HG02973 (cell line): Measurements from ENCODE around the gene SLC30A7.
"Not testable (repeated sequence)": the region's sequence is repeated elsewhere in the genome, so short reads cannot be mapped to it uniquely, and the experiment has no call there.

Experiments used
- ATAC-seq: cut with Tn5 transposase; IDR thresholded peaks from one replicate; pipeline ENCODE4 v1.9.1; 2021; ENCODE audit warnings: moderate library complexity; ENCODE audit not compliant: unreplicated experiment

SLC30A7 gene

DNA sequence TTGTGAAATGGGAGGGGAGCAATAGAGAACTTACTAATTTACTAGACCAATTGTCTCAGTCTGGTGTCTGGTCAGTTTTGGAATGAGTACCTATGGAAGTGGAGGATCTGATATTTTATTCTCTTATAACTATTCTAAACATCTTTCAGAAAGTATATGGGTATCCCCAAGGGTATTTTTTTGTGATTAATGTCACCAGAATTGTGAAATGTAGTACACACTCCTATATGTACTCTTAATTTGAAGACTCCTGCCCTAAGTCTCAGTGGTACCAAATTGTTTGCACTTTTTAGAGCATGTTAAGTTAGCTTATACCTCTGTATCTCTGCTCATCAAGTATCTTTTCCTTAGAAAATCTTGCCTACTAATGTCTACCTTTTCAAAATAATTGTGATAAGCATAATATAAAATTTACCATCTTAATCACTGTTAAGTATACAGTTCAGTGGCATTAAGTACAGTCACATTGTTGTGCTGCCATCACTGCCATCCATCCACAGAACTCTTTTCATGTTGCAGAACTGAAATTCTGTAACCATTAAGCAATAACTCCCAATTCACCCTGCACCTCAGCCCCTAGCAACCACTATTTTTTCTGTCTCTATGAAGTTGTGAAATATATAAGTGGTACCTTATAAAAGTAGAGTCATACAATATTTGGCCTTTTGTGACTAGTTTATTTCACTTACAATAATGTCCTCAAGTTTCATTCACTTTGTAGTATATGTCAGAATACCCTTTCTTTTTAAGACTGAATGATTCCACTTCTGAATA is 40.5 kb downstream of the SLC30A7 start:
- no peak for ATAC-seq

DNA sequence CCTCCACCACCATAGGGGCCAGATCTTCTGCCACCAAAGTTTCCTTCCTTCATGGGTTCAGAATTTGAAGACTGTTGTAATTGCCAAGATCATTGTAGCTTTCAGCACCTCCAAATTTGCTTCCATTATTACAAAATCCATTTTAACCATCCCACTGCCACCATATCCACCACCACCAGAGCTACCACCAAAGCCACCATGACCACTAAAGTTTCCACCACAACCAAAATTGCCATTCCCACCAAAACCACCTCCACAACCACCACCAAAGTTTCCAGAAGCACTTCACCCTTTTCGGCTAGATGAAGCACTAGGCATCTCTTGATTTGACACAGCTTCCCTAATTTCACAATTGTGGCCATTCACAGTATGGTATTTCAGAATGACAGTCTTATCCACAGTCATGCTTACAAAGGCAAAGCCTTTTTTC is 45.2 kb downstream of the SLC30A7 start:
- ATAC-seq: no peak

DNA sequence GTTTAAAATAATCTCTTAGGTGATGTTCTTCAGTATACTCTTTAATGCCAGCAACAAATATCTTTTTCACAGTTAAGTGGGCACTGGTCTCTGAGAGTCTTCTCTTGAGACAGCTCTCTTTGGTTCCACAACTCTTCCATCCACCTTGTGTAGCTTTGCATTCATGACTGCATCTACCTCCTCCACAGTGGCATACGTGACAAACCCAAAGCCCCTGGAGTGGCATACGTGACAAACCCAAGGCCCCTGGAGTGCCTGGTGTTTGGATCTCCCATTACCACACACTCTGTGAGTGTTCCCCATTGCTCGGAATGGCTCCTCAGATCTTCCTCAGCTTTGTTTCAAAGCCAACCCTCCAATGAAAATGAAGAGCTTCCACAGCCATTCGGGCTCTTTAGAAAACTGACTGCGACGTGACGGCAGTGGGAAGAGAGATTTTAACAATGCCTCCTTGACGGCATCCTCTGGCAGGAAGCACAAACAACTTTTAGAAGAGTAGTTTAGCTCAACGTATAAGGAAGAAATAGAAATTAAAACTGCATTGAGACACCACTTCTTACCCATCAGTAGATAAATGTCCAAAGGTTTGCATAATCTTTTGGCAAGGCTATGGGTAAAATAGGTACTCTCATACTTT is 45.8 kb downstream of the SLC30A7 start:
- ATAC-seq: no peak

DNA sequence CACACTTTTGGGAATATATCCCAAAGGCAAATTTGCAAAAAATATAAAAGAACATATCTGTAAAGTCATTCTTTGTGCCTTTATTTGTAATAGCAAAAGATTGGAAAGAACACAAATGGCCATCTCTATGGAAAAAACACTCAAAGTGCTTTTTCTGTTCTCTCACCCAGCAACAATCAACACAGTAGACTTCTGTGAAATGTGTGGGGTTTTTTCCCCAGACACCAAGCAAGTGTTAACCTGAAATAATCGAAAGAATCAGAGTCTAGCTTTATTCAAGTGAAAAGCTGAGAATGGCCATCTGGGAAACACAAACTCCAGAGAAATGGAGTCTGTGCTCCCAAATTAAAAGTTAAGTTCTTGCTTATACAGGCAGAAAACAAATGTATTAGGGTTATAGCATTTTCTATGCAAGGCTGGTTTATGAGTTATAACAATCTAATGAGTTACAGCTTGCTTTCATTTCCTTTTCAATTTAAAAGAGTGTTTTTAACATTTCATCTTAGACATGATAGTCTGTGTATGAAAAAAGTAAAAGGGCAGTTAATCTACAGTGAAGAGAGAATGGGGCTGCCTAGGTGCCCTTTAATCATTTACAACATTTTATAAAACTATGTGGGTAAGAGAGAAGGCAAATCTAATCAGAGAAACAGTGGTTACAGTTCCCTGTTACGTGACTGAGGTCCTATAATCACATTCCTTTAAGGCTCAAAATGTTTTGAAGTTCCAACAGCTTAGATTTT is 46.6 kb downstream of the SLC30A7 start:
- no peak for ATAC-seq

DNA sequence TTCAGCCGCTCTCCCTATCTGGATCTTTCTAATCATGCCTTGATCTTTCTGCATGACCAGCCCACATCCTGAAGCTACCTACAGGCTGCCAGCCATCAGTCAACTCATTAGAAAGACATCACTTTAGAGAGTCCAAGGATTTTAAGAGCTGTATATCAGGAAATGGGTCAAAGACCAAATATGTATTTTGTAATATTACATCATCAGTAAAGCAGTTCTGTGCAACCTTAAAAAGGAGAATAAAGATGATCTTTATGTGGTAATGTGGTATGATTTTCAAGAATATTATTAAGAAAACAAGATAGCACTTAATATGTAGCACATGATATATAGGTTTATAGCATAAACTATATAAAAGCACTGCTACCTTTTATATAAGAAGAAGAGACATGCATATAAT is 47.6 kb downstream of the SLC30A7 start:
- ATAC-seq: no peak

DNA sequence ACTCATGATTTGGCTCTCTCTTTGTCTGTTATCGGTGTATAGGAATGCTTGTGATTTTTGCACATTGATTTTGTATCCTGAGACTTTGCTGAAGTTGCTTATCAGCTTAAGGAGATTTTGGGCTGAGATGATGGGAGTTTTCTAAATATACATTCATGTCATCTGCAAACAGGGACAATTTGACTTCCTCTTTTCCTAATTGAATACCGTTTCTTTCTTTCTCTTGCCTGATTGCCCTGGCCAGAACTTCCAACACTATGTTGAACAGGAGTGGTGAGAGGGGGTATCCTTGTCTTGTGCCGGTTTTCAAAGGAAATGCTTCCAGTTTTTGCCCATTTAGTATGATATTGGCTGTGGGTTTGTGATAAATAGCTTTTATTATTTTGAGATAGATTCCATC is 50.2 kb downstream of the SLC30A7 start:
- ATAC-seq: not testable (repeated sequence)

DNA sequence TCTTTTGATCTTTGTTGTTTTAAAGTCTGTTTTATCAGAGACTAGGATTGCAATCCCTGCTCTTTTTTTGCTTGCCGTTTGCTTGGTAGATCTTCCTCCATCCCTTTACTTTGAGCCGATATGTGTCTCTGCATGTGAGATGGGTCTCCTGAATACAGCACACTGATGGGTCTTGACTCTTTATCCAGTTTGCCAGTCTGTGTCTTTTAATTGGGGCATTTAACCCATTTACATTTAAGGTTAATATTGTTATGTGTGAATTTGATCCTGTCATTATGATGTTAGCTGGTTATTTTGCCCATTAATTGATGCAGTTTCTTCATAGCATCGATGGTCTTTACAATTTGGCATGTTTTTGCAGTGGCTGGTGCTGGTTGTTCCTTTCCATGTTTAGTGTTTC is 51.9 kb downstream of the SLC30A7 start:
- not testable (repeated sequence) for ATAC-seq

DNA sequence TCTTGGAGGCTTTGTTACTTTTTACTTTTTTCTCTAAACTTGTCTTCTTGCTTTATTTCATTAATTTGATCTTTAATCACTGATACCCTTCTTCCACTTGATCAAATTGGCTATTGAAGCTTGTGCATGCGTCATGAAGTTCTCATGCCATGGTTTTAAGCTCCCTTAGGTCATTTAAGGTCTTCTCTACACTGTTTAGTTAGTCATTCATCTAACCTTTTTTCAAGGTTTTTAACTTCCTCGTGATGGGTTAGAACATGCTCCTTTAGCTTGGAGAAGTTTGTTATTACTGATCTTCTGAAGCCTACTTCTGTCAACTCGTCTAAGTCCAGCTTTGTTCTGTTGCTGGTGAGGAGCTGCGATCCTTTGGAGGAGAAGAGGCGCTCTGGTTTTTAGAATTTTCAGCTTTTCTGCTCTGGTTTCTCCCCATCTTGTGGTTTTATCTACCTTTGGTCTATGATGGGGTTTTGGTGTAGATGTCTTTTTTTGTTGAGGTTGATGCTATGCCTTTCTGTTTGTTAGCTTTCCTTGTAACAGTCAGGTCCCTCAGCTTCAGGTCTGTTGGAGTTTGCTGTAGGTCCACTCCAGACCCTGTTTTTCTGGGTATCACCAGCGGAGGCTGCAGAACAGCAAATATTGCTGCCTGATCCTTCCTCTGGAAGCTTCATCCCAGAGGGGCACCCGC is 53.0 kb downstream of the SLC30A7 start:
- ATAC-seq: not testable (repeated sequence)

DNA sequence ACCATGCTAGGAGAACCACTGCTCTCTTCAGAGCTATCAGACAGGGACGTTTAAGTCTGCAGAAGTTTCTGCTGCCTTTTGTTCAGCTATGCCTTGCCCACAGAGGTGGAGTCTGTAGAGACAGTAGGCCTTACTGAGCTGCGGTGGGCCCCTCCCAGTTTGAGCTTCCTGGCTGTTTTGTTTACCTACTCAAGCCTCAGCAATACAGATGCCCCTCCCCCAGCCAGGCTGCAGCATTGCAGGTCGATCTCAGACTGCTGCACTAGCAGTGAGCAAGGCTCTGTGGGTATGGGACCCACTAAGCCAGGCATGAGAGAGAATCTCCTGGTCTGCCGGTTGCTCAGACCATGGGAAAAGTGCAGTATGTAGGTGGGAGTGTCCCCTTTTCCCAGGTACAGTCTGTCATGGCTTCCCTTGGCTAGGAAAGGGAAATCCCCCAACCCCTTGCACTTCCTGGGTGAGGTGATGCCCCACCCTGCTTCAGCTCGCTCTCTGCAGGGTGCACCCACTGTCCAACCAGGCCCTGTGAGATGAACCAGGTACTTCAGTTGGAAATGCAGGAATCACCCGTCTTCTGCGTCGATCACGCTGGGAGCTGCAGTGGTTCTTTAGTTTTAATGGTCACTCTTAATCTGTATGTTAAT is 53.7 kb downstream of the SLC30A7 start:
- peak; percentile 69 for ATAC-seq

DNA sequence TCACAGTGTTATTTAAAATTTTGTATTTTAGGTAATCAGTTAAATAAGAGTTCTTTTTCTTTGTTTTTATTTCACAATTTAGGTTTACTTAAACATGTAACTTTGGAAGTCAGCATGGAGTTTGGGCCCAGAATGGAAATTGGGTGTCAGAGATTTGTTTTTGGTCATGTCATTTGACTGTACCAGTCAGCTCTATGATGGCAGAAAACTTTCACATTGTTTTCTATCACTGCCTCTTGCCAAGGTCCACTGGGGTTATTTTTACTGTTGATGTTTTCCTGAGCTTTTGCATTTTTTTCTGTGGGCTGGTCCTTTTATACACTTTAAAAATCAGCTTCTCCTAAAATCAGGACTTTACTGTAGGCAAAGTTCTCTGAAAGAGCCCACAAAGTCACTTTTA is 54.4 kb downstream of the SLC30A7 start:
- ATAC-seq: no peak

DNA sequence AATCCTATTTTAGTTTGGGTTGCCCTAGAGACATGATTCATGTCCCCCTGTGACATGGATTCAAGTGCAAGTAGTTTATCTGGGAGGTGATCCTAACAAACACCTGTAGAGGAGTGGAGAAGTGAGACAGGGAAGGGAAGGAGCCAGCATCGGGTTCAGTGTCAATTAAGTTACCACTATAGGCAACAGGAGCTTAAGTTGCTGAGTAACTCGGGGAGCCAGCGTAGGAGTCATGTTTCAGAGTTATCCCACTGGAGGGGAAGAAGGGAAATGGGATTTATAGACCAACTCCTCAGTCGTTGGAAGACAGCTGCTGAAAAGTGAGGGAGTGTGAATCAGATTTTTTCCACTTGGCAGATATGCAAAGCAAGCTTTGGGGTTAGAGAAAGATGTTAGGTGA is 54.9 kb downstream of the SLC30A7 start:
- no peak for ATAC-seq

DNA sequence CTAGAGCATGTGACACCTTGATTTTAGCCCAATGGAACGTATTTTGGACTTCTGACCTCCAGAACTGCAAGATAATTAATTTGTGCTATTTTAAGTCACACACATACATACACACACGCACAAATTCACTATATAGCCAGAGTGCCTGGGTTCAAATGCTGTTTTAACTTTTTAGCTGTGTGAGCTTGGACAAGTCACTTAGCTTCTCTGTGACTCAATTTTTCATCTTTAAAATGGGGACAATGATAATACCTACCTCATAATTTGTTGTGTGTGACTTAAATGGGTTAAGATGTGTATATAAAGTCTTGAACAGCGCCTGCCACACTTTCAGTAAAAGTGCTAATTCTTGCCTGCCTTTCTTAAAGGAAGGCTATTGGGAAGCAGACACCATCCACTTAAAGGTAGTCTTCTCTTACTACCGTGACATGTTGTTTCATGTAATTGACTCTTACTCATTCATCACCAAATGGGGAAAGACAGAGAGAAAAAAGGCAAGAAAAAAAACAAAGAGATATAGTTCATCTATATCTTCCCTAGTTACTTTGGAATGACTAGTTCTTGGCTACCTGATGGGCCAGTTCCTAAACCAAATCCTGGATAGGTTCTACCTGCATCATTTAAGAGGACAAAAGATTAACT is 56.3 kb downstream of the SLC30A7 start:
- ATAC-seq: no peak

DNA sequence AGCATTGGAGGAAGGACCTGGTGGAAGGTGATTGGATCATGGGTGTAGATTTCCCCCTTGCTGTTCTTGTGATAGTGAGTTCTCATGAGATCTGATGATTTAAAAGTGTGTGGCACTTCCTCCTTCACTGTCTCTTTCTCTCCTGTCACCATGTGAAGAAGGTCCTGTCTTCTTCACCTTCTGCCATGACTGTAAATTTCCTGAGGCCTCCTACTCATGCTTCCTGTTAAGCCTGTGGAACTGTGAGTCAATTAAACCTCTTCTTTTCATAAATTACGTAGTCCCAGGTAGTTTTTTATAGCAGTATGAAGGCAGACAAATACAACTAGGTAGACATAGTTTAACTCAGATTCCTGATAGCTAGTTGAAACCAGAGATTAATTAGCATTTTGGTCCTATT is 57.1 kb downstream of the SLC30A7 start:
- ATAC-seq: not testable (repeated sequence)

DNA sequence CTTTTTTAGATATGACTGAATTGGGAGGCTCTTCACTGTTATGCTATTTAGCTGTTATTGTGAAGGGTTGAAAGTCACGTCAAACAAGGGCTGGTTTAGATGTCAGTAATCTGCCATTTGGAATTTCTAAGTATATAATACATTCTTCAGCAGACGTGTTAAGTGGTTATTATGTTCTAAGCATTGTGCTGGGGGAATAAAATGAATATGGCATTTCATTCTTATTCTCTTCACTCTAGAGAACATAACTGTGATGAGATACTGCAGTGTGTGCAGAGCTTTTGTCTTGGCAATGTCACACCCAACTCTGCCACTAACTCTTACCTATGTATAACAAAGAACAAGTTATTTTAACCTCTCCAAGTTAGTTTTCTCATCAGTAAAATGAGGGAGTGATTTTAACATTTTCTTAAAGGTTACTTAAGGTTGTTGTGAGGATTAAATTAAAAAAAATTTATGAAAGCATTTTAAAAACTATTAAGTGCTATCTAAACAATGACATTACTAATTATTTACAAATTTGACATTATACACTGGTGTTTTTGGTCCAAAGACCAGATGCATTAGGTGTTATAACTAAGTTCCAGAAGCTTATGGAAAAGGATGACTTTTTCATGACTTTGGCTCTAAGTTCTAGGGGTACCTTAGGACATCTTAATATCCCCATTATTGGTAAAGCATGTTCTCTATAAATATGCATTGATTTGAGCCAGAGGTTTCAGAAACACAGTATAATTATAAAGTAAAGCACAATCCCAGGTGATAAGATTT is 58.3 kb downstream of the SLC30A7 start:
- ATAC-seq: no peak

DNA sequence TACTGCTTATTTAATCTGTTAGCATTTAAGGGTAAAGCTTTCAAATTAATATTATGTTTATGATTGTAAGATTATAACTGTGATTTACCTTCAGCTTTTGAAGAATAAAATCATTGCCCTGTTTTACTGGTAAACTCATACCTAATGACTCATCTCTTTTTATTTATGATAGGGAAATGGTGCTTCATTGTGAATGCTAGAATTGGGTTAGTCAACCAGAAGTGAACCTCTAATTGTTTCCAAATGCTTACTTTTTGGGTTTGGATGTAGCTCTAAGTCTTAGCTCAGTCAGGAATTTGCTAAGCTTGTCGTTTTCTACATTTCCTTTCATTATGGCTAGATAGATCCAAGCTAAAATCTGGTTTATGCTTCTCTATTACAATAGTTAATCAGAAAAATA is 59.4 kb downstream of the SLC30A7 start:
- no peak for ATAC-seq

DNA sequence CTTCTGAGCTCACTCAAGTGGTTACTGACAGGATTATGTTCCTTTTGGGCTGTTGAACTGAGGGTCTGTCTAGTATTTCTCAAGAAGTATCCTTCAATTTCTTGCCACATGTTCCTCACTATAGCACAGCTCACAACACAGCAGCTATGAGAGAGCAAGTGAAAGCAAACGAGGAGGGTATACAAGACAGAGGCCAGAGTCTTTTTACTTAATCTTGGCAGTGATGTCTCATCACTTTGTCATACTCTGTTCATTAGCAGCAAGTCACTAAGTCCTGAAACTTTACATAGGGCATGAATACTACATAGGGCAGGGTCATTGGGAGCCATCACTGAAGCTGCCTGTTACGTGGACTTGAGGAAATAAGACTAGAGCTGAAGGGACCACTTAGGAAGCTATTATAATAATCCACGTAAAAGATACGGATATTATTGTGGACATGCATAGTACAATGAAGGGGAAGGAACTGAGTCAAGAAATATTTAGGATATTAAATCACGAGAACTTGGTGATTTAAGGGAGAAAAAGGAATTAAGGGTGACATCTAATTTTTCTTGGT is 63.7 kb downstream of the SLC30A7 start:
- ATAC-seq: no peak

DNA sequence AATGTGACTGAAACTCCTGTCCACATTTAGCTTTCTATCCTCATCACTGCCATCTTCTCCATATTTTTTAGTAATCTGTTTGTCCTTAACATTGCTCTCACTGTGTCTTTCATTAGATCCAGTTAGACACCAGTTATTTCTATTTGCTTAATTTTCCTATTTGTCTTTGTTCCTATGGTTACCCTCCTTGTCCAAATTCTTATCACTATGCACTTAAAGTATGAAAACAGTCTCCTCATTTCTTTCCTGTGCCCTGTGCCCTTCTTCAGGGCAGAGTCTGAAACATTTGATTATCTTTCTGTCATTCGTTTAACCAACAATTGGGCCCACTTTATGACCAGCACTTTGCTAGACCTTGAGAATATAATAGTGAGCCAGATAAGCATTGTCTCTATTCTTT is 64.2 kb downstream of the SLC30A7 start:
- no peak for ATAC-seq

DNA sequence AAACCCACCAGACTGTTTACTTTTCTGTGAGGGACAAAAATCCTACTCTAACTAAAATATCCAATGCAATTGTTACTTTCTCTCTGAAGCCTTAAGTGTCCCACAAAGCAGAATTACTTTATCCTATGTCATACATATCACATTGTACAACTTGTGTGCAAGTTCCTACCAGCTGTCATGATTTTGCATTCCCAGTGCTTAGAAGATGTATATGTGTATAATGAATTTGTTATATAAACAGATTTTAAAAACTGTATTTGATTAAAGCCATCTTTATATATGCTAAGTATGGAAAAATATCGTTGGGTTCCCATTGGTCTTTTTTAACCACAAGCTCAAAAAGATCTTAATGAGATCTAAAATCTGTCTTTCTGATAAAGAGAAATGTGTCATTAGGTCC is 72.7 kb downstream of the SLC30A7 start:
- no peak for ATAC-seq

DNA sequence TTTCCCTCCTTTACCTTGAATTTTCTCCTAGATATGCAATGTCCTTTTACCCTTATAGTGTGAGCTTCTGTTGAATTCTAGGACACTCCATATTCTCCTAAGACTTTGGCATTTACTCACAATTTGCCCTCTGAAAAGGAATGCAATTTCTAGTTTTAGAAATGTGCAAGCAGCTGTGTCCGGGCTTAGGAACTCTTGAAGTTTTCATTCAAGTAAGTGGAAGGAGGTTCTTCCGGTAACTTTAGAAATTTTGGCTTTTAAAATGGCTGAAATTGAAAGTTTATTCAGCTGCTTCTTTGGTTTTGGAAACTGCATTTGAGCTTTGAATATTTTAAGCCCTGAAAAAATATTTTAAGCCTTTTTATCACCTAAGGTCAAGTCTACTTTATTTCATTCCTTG is 73.4 kb downstream of the SLC30A7 start:
- no peak for ATAC-seq
